Endothelial cell of umbilical vein (primary cell): ENCODE results near the gene KRT8. TPM values are rescaled to one million over a fixed set of nuclear protein-coding genes. Genes with fewer than 3 reads are reported as not detected.

Source experiments
- BruUV-seq: library from RNA; stranded (reverse); fragments of 400-500 nt; replicated peaks from 2 replicates; lab custom pipeline; 2021; lab: Mats Ljungman, UMichigan
- CTCF ChIA-PET: fragments of 300-600, 350-600 bp; sonication (Branson Sonifier 250); formaldehyde crosslinking; loops from one replicate; lab custom pipeline; 2021; ENCODE audit warnings: antibody characterized with exemption, inconsistent platforms; lab: Charles Lee
- POLR2A ChIA-PET: fragments of 300-600, 350-600 bp; sonication (Branson Sonifier 250); formaldehyde crosslinking; loops from one replicate; lab custom pipeline; 2021; ENCODE audit warnings: antibody characterized with exemption, inconsistent platforms; lab: Charles Lee
- DNase-seq: peaks from one replicate; pipeline ENCODE4 v3.0.0-alpha.2; 2011; ENCODE audit warnings: low read depth, low spot score
- FAIRE-seq: peaks from 2 replicates; lab custom pipeline; 2011; peaks lifted over from hg19 to GRCh38; lab: Jason Lieb, UNC
- H2AFZ ChIP-seq: 2 replicates; pipeline ENCODE4 v1.6.0; 2012; ENCODE audit warnings: low read depth, low read length, control low read depth, inconsistent platforms
- H3K27ac ChIP-seq: 2 replicates; pipeline ENCODE4 v1.5.1; 2011; ENCODE audit warnings: low read depth, mild to moderate bottlenecking, control low read depth, low read length, moderate library complexity; ENCODE audit not compliant: insufficient read depth
- H3K27me3 ChIP-seq, 2 experiments: 2 replicates each; pipeline versions ENCODE4 v1.6.0 to v1.6.1; 2011; ENCODE audit warnings: low read length in 2 of 2, mixed read lengths in 1 of 2; ENCODE audit not compliant: control insufficient read depth in 2 of 2, insufficient read depth in 2 of 2
- H3K36me3 ChIP-seq, 2 experiments: 2 replicates in 1 of 2; 3 replicates in 1 of 2; pipeline ENCODE4 v1.5.1; 2011; ENCODE audit warnings: low read length in 2 of 2, mild to moderate bottlenecking in 1 of 2, moderate library complexity in 1 of 2; ENCODE audit not compliant: control insufficient read depth in 2 of 2, insufficient read depth in 2 of 2; ENCODE audit errors: extremely low read depth in 1 of 2
- H3K4me1 ChIP-seq: 3 replicates; pipeline ENCODE4 v1.5.1; 2011; ENCODE audit warnings: mild to moderate bottlenecking, low read length; ENCODE audit not compliant: control insufficient read depth, insufficient read depth; ENCODE audit errors: extremely low read depth
- H3K4me2 ChIP-seq: 2 replicates; pipeline ENCODE4 v1.6.1; 2011; ENCODE audit warnings: low read length, control low read depth, mixed read lengths; ENCODE audit not compliant: insufficient read depth
- H3K4me3 ChIP-seq, 3 experiments: fragments of 200-600 bp in 1 of 3; sonication (generic), shearing (Covaris generic) in 1 of 3; replicated peaks in 1 of 3; 2 replicates each; pipeline ENCODE4 v1.5.1; 2011 to 2016; ENCODE audit warnings: control low read depth in 3 of 3, low read length in 3 of 3, mild to moderate bottlenecking in 2 of 3, inconsistent platforms in 1 of 3, low read depth in 1 of 3, moderate library complexity in 1 of 3; ENCODE audit not compliant: insufficient read depth in 1 of 3
- H3K79me2 ChIP-seq: 2 replicates; pipeline ENCODE4 v1.6.0; 2012; ENCODE audit warnings: low read length, inconsistent platforms; ENCODE audit not compliant: control insufficient read depth, insufficient read depth
- H3K9ac ChIP-seq: replicated peaks from 2 replicates; pipeline ENCODE3; 2011; ENCODE audit warnings: low read length, control low read depth; ENCODE audit not compliant: insufficient read depth; ENCODE audit errors: extremely low read depth
- H3K9me1 ChIP-seq: replicated peaks from 3 replicates; pipeline ENCODE4 v1.6.0; 2011; ENCODE audit warnings: mild to moderate bottlenecking, low read length; ENCODE audit not compliant: control insufficient read depth, insufficient read depth; ENCODE audit errors: extremely low read depth
- H3K9me3 ChIP-seq: replicated peaks from 2 replicates; pipeline ENCODE4 v1.5.1; 2012; ENCODE audit warnings: low read length, inconsistent platforms; ENCODE audit not compliant: control insufficient read depth, insufficient read depth
- H4K20me1 ChIP-seq: replicated peaks from 2 replicates; pipeline ENCODE3; 2011; ENCODE audit warnings: mild to moderate bottlenecking, low read length; ENCODE audit not compliant: control insufficient read depth, insufficient read depth; ENCODE audit errors: extremely low read depth
- FOS ChIP-seq: IDR thresholded peaks from 2 replicates; pipeline ENCODE4 v1.6.1; 2011; ENCODE audit warnings: mild to moderate bottlenecking, low read length, moderate library complexity, borderline replicate concordance; ENCODE audit not compliant: insufficient read depth
- GATA2 ChIP-seq: IDR thresholded peaks from 2 replicates; pipeline ENCODE4 v1.7.0; 2011; ENCODE audit warnings: low read depth, mild to moderate bottlenecking, moderate library complexity, mixed read lengths, low read length; ENCODE audit not compliant: insufficient read length, insufficient read depth
- JUN ChIP-seq: IDR thresholded peaks from 2 replicates; pipeline ENCODE4 v1.6.1; 2011; ENCODE audit warnings: borderline replicate concordance, low read depth; ENCODE audit not compliant: insufficient read length, insufficient read depth
- dilution Hi-C: fragments of 300-500 bp; cut with MboI; formaldehyde crosslinking; loops from one replicate; pipeline ENCODE4 v1.15.0; 2019; ENCODE audit warnings: low sequenced_read_pairs; ENCODE audit not compliant: extremely low pct_ligation_motif_present
- intact Hi-C: fragments of 100-400 bp; cut with micrococcal nuclease; formaldehyde crosslinking; loops from one replicate; pipeline ENCODE4 v1.10.0; 2022
- polyA plus RNA-seq, 4 experiments: library from polyadenylated mRNA; depleted of rRNA in 3 of 4; stranded (reverse) in 3 of 4; unstranded in 1 of 4; fragments of >200 nt; gene quantifications; 2 replicates each; pipeline versions ENCODE4 v1.2.1 to v1.2.3, GENCODE V29; 2011 to 2012; ENCODE audit warnings: missing spikeins in 1 of 4
- total RNA-seq: library from RNA; stranded (reverse); gene quantifications from 2 replicates; pipeline ENCODE4 v1.2.3, GENCODE V29; 2021
- TF ChIP-seq, protein P1 (sequence below), 2 donors: IDR thresholded peaks; 1 replicate in 1 of 2; 2 replicates in 1 of 2; pipeline ENCODE4 v1.5.1; 2011; ENCODE audit warnings: low read length in 2 of 2, mild to moderate bottlenecking in 2 of 2, moderate library complexity in 2 of 2, control low read depth in 1 of 2, inconsistent platforms in 1 of 2, low read depth in 1 of 2; ENCODE audit not compliant: insufficient read depth in 1 of 2; ENCODE audit errors: extremely low read depth in 1 of 2

The KRT8 gene
- total and polyA plus RNA-seq, 2 donors (not counting 3 experiments of a cell fraction or from before 2014, with no cell fraction given): 23.5 to 31.7 TPM

DNA sequence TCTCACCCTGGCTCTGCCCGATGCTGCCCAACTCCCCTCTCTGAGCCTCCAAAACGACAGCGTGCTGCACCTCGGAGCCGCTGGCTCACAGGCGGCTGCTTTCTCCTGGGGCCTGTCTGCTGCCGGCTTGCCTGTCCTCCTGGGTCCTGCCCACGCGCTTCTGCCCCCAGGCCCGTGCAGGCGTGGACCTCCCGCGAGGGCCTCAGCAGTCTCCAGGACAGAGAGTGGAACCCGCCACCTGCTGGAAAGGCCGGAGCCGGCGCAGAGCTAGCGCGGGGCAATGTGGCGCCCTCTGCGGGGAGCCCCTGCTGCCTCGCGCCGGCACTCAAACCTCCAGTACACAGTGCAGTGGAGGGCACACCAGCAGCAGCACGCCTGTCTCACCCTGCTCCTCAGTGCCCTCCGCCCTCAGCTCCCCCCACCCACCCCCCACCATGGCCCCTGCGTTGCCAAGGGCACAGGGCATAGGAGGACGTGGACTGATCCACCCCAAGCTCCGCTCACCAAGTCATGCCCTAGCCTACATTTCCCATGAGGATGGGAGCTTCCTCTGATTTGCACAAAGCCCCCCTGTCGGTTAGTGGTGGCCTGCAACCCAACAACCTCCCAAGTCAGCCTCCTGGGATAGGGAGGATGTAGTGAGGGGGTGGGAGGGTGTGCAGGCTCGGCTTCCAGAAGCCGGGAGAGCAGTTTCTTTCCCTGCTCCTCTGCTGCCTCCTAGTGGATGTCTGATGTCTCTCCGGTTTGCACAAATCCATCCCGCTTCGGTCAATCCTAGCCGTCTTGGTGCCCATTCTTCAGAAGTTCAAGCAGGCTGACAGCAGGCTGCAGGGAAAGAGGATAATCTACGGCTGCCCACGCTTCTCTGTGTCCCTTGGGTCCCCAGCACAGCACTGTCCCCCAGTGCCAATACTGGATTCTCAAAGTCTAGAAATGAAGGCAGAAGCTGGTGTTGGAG, 25.2 kb downstream of the KRT8 start:
- no peak for TF ChIP-seq GATA2
- no peak for TF ChIP-seq JUN
- TF ChIP-seq FOS: no peak
- TF ChIP-seq, protein P1, sequence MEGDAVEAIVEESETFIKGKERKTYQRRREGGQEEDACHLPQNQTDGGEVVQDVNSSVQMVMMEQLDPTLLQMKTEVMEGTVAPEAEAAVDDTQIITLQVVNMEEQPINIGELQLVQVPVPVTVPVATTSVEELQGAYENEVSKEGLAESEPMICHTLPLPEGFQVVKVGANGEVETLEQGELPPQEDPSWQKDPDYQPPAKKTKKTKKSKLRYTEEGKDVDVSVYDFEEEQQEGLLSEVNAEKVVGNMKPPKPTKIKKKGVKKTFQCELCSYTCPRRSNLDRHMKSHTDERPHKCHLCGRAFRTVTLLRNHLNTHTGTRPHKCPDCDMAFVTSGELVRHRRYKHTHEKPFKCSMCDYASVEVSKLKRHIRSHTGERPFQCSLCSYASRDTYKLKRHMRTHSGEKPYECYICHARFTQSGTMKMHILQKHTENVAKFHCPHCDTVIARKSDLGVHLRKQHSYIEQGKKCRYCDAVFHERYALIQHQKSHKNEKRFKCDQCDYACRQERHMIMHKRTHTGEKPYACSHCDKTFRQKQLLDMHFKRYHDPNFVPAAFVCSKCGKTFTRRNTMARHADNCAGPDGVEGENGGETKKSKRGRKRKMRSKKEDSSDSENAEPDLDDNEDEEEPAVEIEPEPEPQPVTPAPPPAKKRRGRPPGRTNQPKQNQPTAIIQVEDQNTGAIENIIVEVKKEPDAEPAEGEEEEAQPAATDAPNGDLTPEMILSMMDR (IDR thresholded peaks at IDR 0.05; ENCODE audit: extremely low read depth in 1 of 2, insufficient read depth in 1 of 2, low read depth in 1 of 2, low read length in 2 of 2): peak; percentile 77 to 99
- CTCF ChIA-PET: interaction anchor here (0.6 to 12.2 kb wide), 69 partner anchors 10 to 857 kb away, joined by 3 to 921 read pairs (median 4); partner anchors contain the start of genes EIF4B, KRT7, KRT73 and KRT85
- BruUV-seq: no TSS peak
- intact Hi-C loops (loop anchor here (1.0 to 10.0 kb wide), 5 partner anchors 102 to 727 kb away; no protein-coding TSS in a partner anchor), dilution Hi-C loops (loop anchor here (25.0 kb wide), 1 partner anchor 108 kb away; no protein-coding TSS in a partner anchor)
- H3K9ac ChIP-seq: no peak overlapping the region
- H3K4me2 ChIP-seq: peak overlapping the region; percentile 27
- H3K9me1 ChIP-seq: no peaks in the 10 kb centered on the region
- H3K4me3 ChIP-seq: peak overlapping the region in 1 of 3 experiments; percentile 23
- peak overlapping the region; percentile 86 for H2AFZ ChIP-seq
- no peak overlapping the region for H3K27ac ChIP-seq
- DNase-seq (peak; percentile 83), FAIRE-seq (peak; percentile 97)
- no peaks in the 10 kb centered on the region for H3K9me3 ChIP-seq
- no peaks in the 10 kb centered on the region for H3K36me3 ChIP-seq
- no peaks in the 10 kb centered on the region for H3K79me2 ChIP-seq
- H4K20me1 ChIP-seq: no peaks in the 10 kb centered on the region
- H3K27me3 ChIP-seq: no peaks in the 10 kb centered on the region
- POLR2A ChIA-PET: interaction anchor here (0.6 kb wide), 2 partner anchors 11 to 93 kb away, joined by 4 to 8 read pairs; no protein-coding TSS in a partner anchor
- peaks cover 2% of the 10 kb centered on the region for H3K4me1 ChIP-seq
